ENCODE data around the gene GAN.

The GAN gene

GRCh38 chr16:81314603-81315270, at the start of gene GAN:
Gene GAN (plus strand): TSS chr16:81314962. CDS start chr16:81315114, 152 bp downstream.
- DNase-seq, result peak; percentile 86 to 92 (median 91)

GRCh38 chr16:81265052-81265451, 49.7 kb upstream of the GAN start:
- no peak for DNase-seq

- DNase-seq, result no peak
Measured at GRCh38 chr16:81265658-81266451, 48.9 kb upstream of the GAN start.

GRCh38 chr16:81266680-81267095, 48.1 kb upstream of the GAN start:
- DNase-seq, result no peak

- no peak for DNase-seq
Measured at GRCh38 chr16:81268509-81268908, 46.3 kb upstream of the GAN start.

- DNase-seq, result no peak
Measured at GRCh38 chr16:81273223-81273950, 41.4 kb upstream of the GAN start.

GRCh38 chr16:81275064-81275532, 39.7 kb upstream of the GAN start:
- no peak for DNase-seq

- DNase-seq, result no peak
Measured at GRCh38 chr16:81275795-81276194, 39.0 kb upstream of the GAN start.

GRCh38 chr16:81276323-81276722, 38.4 kb upstream of the GAN start:
- DNase-seq, result no peak

- DNase-seq, result no peak
Measured at GRCh38 chr16:81277541-81278080, 37.2 kb upstream of the GAN start.

- no peak for DNase-seq
Measured at GRCh38 chr16:81278526-81278925, 36.2 kb upstream of the GAN start.

- no peak for DNase-seq
Measured at GRCh38 chr16:81279392-81279791, 35.4 kb upstream of the GAN start.

- DNase-seq, result no peak
Measured at GRCh38 chr16:81280393-81280792, 34.4 kb upstream of the GAN start.

GRCh38 chr16:81283044-81283443, 31.7 kb upstream of the GAN start:
- no peak for DNase-seq

- no peak for DNase-seq
Measured at GRCh38 chr16:81284995-81285600, 29.7 kb upstream of the GAN start.

GRCh38 chr16:81286190-81286589, 28.6 kb upstream of the GAN start:
- DNase-seq, result no peak

- no peak for DNase-seq
Measured at GRCh38 chr16:81291117-81291516, 23.6 kb upstream of the GAN start.

GRCh38 chr16:81292936-81293335, 21.8 kb upstream of the GAN start:
- DNase-seq, result no peak

- DNase-seq, result no peak
Measured at GRCh38 chr16:81293909-81294802, 20.6 kb upstream of the GAN start.

GRCh38 chr16:81296631-81297030, 18.1 kb upstream of the GAN start:
- no peak for DNase-seq

GRCh38 chr16:81307770-81308169, 7.0 kb upstream of the GAN start:
- no peak for DNase-seq

Data from stimulated activated naive CD4-positive, alpha-beta T cell (primary cell).